Osteoblast (primary cell): ENCODE results near the gene DOCK7. TPM values are rescaled to one million over a fixed set of nuclear protein-coding genes. Genes with fewer than 3 reads are reported as not detected.
"Not testable (repeated sequence)": the region's sequence is repeated elsewhere in the genome, so short reads cannot be mapped to it uniquely, and the experiment has no call there.

Experiments used
- DNase-seq: peaks from one replicate; pipeline ENCODE4 v3.0.0; 2011; ENCODE audit warnings: low spot score, mixed read lengths; ENCODE audit not compliant: insufficient read length; ENCODE audit errors: missing footprints
- H2AFZ ChIP-seq: 2 replicates; pipeline ENCODE4 v1.6.0; 2011; ENCODE audit warnings: mild to moderate bottlenecking, low read length
- H3K27ac ChIP-seq: 2 replicates; pipeline ENCODE4 v1.5.1; 2011; ENCODE audit warnings: mild to moderate bottlenecking, low read depth, low read length, moderate library complexity
- H3K27me3 ChIP-seq: 2 replicates; pipeline ENCODE4 v1.6.0; 2012; ENCODE audit warnings: mild to moderate bottlenecking, control low read depth, inconsistent platforms, low read length, moderate library complexity; ENCODE audit not compliant: insufficient read depth
- H3K36me3 ChIP-seq: 2 replicates; pipeline ENCODE4 v1.5.1; 2011; ENCODE audit warnings: mild to moderate bottlenecking, low read length, control low read depth, moderate library complexity; ENCODE audit not compliant: insufficient read depth
- H3K4me1 ChIP-seq: 2 replicates; pipeline ENCODE4 v1.5.1; 2011; ENCODE audit warnings: mild to moderate bottlenecking, low read length, control low read depth, moderate library complexity; ENCODE audit not compliant: insufficient read depth
- H3K4me2 ChIP-seq: 2 replicates; pipeline ENCODE4 v1.6.0; 2011; ENCODE audit warnings: mild to moderate bottlenecking, low read length; ENCODE audit not compliant: insufficient read depth
- H3K4me3 ChIP-seq: fragments of 200-600 bp; sonication (generic); 3 replicates; pipeline ENCODE4 v1.5.1; 2012; ENCODE audit warnings: mild to moderate bottlenecking, low read length, inconsistent platforms; ENCODE audit not compliant: insufficient read depth
- H3K79me2 ChIP-seq: 2 replicates; pipeline ENCODE4 v1.6.0; 2012; ENCODE audit warnings: mild to moderate bottlenecking, low read length, control low read depth, inconsistent platforms; ENCODE audit not compliant: insufficient read depth
- H3K9me3 ChIP-seq: 2 replicates; pipeline ENCODE4 v1.5.1; 2011; ENCODE audit warnings: low read depth, low read length, control low read depth
- H4K20me1 ChIP-seq: 2 replicates; pipeline ENCODE4 v1.6.0; 2012; ENCODE audit warnings: mild to moderate bottlenecking, low read length, control low read depth; ENCODE audit not compliant: insufficient read depth
- total RNA-seq: library from RNA; depleted of rRNA; stranded (reverse); fragments of >200 nt; gene quantifications from 2 replicates; pipeline ENCODE4 v1.2.3, GENCODE V29; 2012
- TF ChIP-seq, protein P1 (sequence below): IDR thresholded peaks from 2 replicates; pipeline ENCODE4 v1.5.1; 2011; ENCODE audit warnings: mild to moderate bottlenecking, low read depth, low read length, moderate library complexity; ENCODE audit errors: extremely low read depth

The DOCK7 gene
- total RNA-seq, 1 donor = 73.8 TPM

DNA sequence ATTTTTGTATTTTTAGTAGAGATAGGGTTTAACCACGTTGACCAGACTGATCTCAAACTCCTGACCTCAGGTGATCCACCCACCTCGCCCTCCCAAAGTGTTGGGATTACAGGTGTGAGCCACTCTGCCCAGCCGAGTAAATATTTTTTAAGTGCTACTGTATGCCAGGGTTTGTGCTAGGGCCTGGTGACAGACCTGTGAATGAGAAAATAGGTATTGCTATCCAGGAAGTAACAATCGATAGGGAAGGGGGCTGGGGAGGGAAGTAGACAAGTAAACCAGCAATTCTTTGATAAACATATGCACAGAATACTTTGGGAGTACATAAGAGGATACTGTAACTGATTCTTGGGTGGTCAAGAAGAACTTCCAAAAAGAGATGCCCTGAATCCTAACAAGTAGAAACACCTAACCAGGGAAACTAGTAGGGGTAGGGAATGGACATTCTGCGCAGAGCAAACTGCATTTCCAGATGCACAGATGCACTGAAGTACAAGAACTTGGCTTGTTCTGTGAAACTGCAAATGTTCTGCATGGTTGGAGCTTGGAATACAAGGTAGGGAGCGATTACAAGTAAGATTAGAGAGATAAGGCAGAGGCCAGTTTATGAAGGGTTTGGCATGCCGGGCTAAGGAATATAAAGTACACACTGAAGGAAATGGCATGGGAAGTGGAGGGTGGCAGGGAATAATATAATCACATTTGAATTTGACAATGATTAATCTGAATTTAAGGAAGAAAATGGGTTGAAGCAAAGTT, 19.0 kb upstream of the DOCK7 start:
- TF ChIP-seq, protein P1, sequence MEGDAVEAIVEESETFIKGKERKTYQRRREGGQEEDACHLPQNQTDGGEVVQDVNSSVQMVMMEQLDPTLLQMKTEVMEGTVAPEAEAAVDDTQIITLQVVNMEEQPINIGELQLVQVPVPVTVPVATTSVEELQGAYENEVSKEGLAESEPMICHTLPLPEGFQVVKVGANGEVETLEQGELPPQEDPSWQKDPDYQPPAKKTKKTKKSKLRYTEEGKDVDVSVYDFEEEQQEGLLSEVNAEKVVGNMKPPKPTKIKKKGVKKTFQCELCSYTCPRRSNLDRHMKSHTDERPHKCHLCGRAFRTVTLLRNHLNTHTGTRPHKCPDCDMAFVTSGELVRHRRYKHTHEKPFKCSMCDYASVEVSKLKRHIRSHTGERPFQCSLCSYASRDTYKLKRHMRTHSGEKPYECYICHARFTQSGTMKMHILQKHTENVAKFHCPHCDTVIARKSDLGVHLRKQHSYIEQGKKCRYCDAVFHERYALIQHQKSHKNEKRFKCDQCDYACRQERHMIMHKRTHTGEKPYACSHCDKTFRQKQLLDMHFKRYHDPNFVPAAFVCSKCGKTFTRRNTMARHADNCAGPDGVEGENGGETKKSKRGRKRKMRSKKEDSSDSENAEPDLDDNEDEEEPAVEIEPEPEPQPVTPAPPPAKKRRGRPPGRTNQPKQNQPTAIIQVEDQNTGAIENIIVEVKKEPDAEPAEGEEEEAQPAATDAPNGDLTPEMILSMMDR = no peak
- Histone ChIP-seq H3K4me3 (no peak overlapping the region), H3K36me3 (no peaks in the 10 kb centered on the region), H3K27ac (no peak overlapping the region), H4K20me1 (no peaks in the 10 kb centered on the region), H3K27me3 (no peaks in the 10 kb centered on the region), H3K9me3 (no peaks in the 10 kb centered on the region), H3K4me1 (no peaks in the 10 kb centered on the region), H2AFZ (no peak overlapping the region), H3K79me2 (no peaks in the 10 kb centered on the region), H3K4me2 (no peak overlapping the region)
- no peak for DNase-seq

DNA sequence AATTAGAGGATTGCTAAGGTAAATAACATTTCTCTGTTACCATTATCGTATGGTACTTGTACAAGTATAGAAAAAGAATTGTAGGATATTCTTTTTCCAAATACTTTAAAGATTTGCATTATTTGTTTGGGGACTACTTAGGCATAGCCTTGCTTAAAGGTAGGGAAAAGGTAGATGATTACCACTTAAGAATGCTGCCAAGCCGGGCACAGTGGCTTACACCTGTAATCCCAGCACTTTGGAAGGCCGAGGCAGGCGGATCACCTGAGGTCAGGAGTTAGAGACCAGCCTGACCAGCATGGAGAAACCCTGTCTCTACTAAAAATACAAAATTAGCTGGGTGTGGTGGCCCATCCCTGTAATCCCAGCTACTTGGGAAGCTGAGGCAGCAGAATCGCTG, 10.0 kb upstream of the DOCK7 start:
- H4K20me1 ChIP-seq, DNase-seq, H3K79me2 ChIP-seq, H3K4me1 ChIP-seq, H3K4me3 ChIP-seq, H3K4me2 ChIP-seq, H3K9me3 ChIP-seq, H2AFZ ChIP-seq, H3K27ac ChIP-seq, H3K27me3 ChIP-seq, H3K36me3 ChIP-seq: not testable (repeated sequence)

DNA sequence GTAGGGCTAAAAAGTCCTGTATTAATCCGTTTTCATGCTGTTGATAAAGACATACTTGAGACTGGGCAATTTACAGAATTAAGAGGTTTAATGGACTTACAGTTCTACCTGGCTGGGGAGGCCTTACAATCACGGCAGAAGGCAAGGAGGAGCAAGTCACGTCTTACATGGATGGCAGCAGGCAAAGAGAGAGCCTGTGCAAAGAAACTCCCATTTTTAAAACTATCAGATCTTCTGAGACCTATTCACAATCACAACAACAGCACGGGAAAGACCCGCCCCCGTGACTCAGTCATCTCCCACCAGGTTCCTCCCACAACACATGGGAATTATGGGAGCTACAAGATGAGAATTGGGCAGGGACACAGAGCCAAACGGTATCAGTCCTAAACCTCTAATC, 6.3 kb upstream of the DOCK7 start:
- not testable (repeated sequence) for H3K4me3 ChIP-seq, H3K9me3 ChIP-seq, H4K20me1 ChIP-seq, H3K79me2 ChIP-seq, H3K27me3 ChIP-seq, H3K27ac ChIP-seq, H2AFZ ChIP-seq, DNase-seq, H3K4me2 ChIP-seq, H3K36me3 ChIP-seq
- H3K4me1 ChIP-seq = peaks cover 19% of the 10 kb centered on the region

DNA sequence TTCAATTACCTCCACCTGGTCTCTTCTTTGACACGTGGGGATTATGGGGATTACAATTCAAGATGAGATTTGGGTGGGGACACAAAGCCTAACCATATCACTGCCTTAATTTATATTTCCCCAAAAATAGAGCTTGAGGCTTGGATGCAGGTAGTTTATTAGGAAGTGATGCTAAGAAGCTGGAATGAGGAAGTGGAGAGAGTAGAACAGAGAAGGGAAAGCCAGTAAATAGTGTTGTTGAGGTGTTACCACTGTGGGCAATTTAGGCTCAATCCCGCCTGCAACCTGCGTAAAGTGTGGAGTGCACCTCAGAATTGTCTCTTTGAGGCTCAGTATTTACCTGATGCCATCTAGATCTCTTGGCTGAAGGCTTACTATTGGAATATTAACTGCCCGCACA, 4.9 kb upstream of the DOCK7 start:
- DNase-seq = no peak
- TF ChIP-seq, protein P1 = no peak
- H3K79me2 ChIP-seq = peaks cover 10% of the 10 kb centered on the region
- no peaks in the 10 kb centered on the region for H3K36me3 ChIP-seq
- H3K4me2 ChIP-seq = no peak overlapping the region
- no peaks in the 10 kb centered on the region for H3K9me3 ChIP-seq
- H3K27me3 ChIP-seq = no peaks in the 10 kb centered on the region
- H3K27ac ChIP-seq = no peak overlapping the region
- peaks cover 4% of the 10 kb centered on the region for H4K20me1 ChIP-seq
- H3K4me1 ChIP-seq = peaks cover 22% of the 10 kb centered on the region
- H3K4me3 ChIP-seq = no peak overlapping the region
- H2AFZ ChIP-seq = no peak overlapping the region

DNA sequence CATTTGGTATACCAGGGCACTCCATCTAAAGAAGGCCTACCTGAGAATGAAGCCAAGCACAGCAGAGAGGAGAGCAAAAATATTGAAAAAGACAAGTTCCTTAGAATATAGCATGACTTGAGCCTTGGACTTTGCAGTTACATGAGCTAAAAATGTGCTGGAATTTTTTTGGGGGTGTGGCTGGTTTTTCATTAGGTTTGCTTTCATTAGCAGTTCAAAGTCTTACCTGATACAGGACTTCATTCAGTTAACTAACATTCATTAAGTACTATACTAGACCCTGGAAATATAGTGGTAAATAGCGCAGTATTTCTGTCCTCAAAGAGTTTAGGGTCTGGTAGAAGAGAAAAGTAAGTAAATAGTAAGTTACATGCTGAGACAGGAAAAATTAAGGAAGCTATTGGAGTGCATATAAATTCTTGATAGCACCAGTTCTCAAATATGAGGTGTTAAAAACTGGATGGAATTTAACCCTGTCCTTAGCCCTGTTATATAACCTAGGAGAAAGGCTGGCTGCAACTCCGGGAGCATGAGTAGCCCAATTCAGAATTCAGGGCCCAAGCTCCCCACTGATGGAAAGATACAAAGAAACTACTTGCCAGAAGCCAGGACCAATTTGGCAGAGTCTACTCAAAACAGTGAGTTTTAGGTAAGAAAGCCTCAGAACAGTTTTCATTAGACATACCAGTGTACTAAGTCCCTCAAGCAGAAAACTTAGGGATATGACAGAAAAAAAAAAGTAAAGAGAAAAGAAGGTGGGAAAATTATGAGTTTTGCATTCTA, 3.1 kb upstream of the DOCK7 start:
- TF ChIP-seq, protein P1 = no peak
- Histone ChIP-seq H3K27me3 (no peaks in the 10 kb centered on the region), H3K4me1 (peaks cover 32% of the 10 kb centered on the region), H2AFZ (peak overlapping the region; percentile 93), H3K9me3 (no peaks in the 10 kb centered on the region), H4K20me1 (peaks cover 4% of the 10 kb centered on the region), H3K27ac (no peak overlapping the region), H3K36me3 (no peaks in the 10 kb centered on the region), H3K4me2 (peak overlapping the region; percentile 93), H3K79me2 (peaks cover 23% of the 10 kb centered on the region), H3K4me3 (no peak overlapping the region)
- DNase-seq = no peak
